ENCODE results near the gene SYT17.

SYT17 gene

DNA sequence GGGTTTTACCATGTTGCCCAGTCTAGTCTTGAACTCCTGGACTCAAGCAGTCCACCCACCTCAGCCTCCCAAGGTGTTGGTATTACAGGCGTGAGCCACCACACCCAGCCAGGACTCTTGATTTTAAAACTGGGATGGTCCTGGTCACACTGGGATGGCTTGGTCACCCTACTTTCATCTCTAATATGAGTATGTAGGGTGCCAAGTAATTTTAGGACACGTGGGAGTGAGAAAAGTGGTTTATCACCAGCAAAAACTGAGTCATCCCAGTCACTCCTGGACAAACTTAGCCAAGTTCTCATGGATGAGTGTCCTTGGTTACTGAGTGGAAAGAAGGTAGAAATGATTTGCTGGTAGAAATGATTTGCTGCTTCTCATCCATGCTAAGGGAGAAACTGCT, 127.4 kb downstream of the SYT17 start:
- no peaks in the 10 kb centered on the region for H3K36me3 ChIP-seq (ENCODE audit: control insufficient read depth, insufficient read depth, low read length)
- H3K4me1 ChIP-seq (ENCODE audit: control insufficient read depth, insufficient read depth, low read length) = peaks cover 11% of the 10 kb centered on the region
- no peak overlapping the region for H3K9ac ChIP-seq (ENCODE audit: low read depth, low read length)
- H3K27me3 ChIP-seq (ENCODE audit: control insufficient read depth, insufficient read depth, low read length) = no peaks in the 10 kb centered on the region
- H3K9me3 ChIP-seq (ENCODE audit: control insufficient read depth, insufficient read depth, low read length) = no peaks in the 10 kb centered on the region
- no peak overlapping the region for H3K4me3 ChIP-seq (ENCODE audit: low read depth, low read length)

DNA sequence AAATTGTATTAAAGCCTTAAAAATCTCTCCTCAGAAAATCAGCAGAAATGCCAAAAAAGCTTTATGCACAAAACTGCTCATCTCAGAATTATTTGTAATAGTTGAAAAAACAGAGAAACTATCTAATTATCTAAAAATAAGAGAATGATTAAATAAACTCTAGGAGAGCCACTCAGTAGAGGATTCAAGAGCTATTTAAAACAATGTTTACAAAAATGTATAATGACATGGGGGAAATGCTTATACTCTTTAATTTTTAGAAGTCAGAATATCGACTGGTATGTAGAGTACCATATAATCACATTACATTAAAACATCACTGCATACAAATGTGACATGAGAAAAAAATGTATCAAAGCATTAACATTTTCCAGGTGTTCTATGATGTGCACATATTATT, 129.4 kb downstream of the SYT17 start:
- Histone ChIP-seq H3K4me1 (ENCODE audit: control insufficient read depth, insufficient read depth, low read length) (no peaks in the 10 kb centered on the region), H3K36me3 (ENCODE audit: control insufficient read depth, insufficient read depth, low read length) (no peaks in the 10 kb centered on the region), H3K27me3 (ENCODE audit: control insufficient read depth, insufficient read depth, low read length) (no peaks in the 10 kb centered on the region), H3K4me3 (ENCODE audit: low read depth, low read length) (no peak overlapping the region), H3K9me3 (ENCODE audit: control insufficient read depth, insufficient read depth, low read length) (no peaks in the 10 kb centered on the region), H3K9ac (ENCODE audit: low read depth, low read length) (no peak overlapping the region)

DNA sequence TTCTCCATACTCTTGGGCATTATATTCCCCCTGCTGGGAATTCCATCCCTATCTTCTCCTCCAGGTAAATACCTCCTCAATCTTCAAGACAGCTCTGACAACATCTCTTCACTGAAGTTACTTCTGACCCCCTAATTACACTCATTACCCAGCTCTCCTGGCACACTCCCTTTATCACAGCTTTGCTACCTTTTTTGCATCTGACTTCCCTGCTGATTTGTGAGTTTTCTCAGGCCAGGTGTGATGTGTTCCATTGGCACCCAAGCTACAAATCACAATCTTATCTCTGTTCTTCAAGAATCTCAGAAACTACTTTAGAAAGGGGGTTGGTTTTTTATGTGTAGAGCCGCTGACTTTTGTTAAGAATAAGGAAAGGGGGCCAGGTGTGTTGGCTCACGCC, 131.5 kb downstream of the SYT17 start:
- Histone ChIP-seq H3K9me3 (ENCODE audit: control insufficient read depth, insufficient read depth, low read length) (no peaks in the 10 kb centered on the region), H3K36me3 (ENCODE audit: control insufficient read depth, insufficient read depth, low read length) (no peaks in the 10 kb centered on the region), H3K4me1 (ENCODE audit: control insufficient read depth, insufficient read depth, low read length) (no peaks in the 10 kb centered on the region), H3K4me3 (ENCODE audit: low read depth, low read length) (no peak overlapping the region), H3K27me3 (ENCODE audit: control insufficient read depth, insufficient read depth, low read length) (no peaks in the 10 kb centered on the region), H3K9ac (ENCODE audit: low read depth, low read length) (no peak overlapping the region)

DNA sequence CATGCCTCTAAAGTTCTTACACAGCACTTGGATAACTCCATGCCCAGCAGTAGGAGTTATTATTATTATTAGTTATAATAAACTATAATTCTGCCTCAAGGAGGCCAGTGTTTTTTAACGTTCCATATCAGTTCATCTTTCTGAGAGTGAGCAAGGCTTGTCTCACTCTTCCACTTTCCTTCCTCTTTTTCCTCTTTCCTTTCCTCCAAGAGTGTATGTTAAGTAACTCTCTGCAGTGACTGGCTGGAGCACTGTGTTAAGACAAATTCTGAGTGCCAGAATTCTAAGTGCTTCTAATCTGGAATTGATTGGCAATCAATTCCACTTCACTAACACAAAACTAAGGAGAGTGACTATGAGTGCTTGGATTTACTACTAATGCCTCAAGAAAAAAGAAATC, 133.9 kb downstream of the SYT17 start:
- no peaks in the 10 kb centered on the region for H3K9me3 ChIP-seq (ENCODE audit: control insufficient read depth, insufficient read depth, low read length)
- H3K27me3 ChIP-seq (ENCODE audit: control insufficient read depth, insufficient read depth, low read length) = no peaks in the 10 kb centered on the region
- no peaks in the 10 kb centered on the region for H3K4me1 ChIP-seq (ENCODE audit: control insufficient read depth, insufficient read depth, low read length)
- H3K36me3 ChIP-seq (ENCODE audit: control insufficient read depth, insufficient read depth, low read length) = no peaks in the 10 kb centered on the region
- H3K9ac ChIP-seq (ENCODE audit: low read depth, low read length) = no peak overlapping the region
- no peak overlapping the region for H3K4me3 ChIP-seq (ENCODE audit: low read depth, low read length)

DNA sequence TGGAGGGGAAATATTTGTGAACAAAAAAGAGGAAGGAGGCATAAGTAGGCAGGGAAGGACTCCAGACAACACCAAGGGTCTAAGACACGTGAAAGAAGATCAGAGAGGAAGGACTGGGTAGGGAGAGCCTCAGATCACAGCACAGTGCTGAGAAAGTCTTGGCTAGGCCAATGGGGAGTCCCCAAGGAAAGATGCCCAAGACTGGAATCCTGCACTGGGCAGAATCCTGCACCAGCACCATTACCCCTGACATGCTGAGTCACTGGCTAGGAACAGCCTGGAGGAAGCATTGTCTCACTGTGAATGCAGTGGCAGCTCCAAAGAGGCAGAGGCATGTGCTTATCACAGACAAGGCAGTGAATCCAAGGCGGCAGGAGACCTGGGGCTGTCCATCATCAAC, 136.7 kb downstream of the SYT17 start:
- no peak overlapping the region for H3K9ac ChIP-seq (ENCODE audit: low read depth, low read length)
- no peaks in the 10 kb centered on the region for H3K36me3 ChIP-seq (ENCODE audit: control insufficient read depth, insufficient read depth, low read length)
- no peaks in the 10 kb centered on the region for H3K4me1 ChIP-seq (ENCODE audit: control insufficient read depth, insufficient read depth, low read length)
- no peaks in the 10 kb centered on the region for H3K9me3 ChIP-seq (ENCODE audit: control insufficient read depth, insufficient read depth, low read length)
- no peak overlapping the region for H3K4me3 ChIP-seq (ENCODE audit: low read depth, low read length)
- no peaks in the 10 kb centered on the region for H3K27me3 ChIP-seq (ENCODE audit: control insufficient read depth, insufficient read depth, low read length)

DNA sequence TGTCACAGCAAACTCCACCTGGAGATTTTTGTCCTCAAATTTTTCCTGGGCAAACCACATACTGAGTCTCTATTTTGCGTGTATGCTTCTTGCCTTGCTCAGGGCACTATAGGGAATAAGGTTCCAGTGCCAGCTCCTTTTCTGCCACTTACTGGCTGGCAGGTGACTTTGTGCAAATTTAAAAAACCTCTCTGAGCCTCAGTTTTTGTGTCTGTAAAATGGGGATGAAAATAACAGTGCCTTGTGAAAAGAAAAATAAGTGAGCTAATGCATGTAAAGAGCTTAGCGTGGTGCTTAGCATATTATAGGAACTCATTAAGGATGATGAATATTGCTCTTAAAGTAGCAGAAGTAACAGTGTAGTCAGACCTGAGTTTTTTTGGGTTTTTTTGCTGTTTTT, 137.4 kb downstream of the SYT17 start:
- no peaks in the 10 kb centered on the region for H3K27me3 ChIP-seq (ENCODE audit: control insufficient read depth, insufficient read depth, low read length)
- no peaks in the 10 kb centered on the region for H3K36me3 ChIP-seq (ENCODE audit: control insufficient read depth, insufficient read depth, low read length)
- no peak overlapping the region for H3K4me3 ChIP-seq (ENCODE audit: low read depth, low read length)
- H3K4me1 ChIP-seq (ENCODE audit: control insufficient read depth, insufficient read depth, low read length) = no peaks in the 10 kb centered on the region
- H3K9me3 ChIP-seq (ENCODE audit: control insufficient read depth, insufficient read depth, low read length) = no peaks in the 10 kb centered on the region
- no peak overlapping the region for H3K9ac ChIP-seq (ENCODE audit: low read depth, low read length)

DNA sequence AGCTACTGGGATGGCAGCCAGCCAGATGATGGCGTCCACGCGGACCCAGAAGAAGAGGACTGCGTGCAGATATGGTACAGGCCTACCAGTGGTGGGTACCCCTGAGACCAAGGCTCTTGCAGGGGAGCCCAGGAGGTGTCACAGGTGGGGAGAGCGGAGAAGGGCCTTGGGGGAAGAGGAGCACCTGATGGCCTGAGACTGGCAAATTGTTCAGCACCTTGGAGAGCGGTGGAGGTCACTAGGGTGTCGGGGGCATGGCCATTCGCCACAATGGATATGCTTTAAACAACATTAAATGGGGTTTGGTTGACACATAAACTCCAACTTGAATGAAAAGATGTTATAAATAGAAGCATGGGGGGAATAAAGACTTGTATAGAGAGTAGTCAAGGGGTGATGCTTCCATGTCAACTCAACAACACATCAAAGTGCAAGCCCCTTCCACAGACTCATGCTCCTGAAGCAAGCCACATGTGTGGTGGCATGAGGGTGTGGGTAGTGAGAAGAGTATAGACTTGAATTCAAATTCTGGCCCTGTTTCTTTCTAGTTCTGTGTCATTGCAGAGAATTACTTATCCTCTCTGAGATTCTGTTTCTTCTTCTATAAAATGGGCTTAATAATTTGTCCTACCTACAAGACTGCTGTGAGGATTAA, 139.7 kb downstream of the SYT17 start:
- no peaks in the 10 kb centered on the region for H3K27me3 ChIP-seq (ENCODE audit: control insufficient read depth, insufficient read depth, low read length)
- no peak overlapping the region for H3K9ac ChIP-seq (ENCODE audit: low read depth, low read length)
- no peaks in the 10 kb centered on the region for H3K36me3 ChIP-seq (ENCODE audit: control insufficient read depth, insufficient read depth, low read length)
- no peaks in the 10 kb centered on the region for H3K4me1 ChIP-seq (ENCODE audit: control insufficient read depth, insufficient read depth, low read length)
- H3K4me3 ChIP-seq (ENCODE audit: low read depth, low read length) = no peak overlapping the region
- H3K9me3 ChIP-seq (ENCODE audit: control insufficient read depth, insufficient read depth, low read length) = no peaks in the 10 kb centered on the region

DNA sequence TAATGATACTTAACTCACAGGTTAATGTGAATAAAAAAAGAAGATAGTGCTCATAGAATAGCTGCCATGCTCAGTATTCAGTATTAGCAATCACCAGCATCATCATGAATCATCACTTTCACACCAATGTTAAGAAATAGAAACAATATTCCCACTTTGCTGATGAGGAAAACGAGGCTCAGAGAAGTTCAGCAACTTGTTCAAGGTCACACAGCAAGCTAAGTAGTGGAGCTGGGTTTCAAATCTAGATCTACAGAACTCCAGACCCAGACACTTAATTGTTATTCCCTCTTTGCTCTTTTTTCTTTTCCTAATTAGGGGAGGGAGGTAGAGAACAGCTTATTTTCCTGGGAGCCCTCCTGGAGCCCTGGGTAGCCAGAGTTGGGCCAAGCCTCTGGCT, 140.4 kb downstream of the SYT17 start:
- Histone ChIP-seq H3K9ac (ENCODE audit: low read depth, low read length) (no peak overlapping the region), H3K36me3 (ENCODE audit: control insufficient read depth, insufficient read depth, low read length) (no peaks in the 10 kb centered on the region), H3K4me1 (ENCODE audit: control insufficient read depth, insufficient read depth, low read length) (no peaks in the 10 kb centered on the region)

DNA sequence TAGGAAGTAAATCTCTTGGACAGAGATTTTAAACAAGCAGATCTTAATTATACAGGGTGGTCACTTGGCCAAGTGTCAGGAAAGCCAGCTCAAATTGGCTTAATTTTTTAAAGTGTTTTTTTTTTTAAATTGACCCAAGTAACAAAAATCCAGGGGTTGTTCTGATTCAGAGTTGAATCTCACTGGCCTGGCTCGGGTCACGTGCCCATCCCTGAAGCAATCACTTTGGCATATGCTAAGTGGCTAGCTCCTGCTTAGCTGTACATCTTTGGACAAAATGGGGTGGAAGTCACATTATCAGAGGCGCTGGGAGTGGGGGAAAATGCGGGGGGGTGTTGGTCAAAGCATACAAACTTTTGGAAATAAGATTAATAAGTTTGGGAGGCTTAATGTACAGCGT, 141.1 kb downstream of the SYT17 start:
- H3K4me3 ChIP-seq (ENCODE audit: low read depth, low read length) = no peak overlapping the region
- H3K36me3 ChIP-seq (ENCODE audit: control insufficient read depth, insufficient read depth, low read length) = no peaks in the 10 kb centered on the region
- no peak overlapping the region for H3K9ac ChIP-seq (ENCODE audit: low read depth, low read length)
- no peaks in the 10 kb centered on the region for H3K27me3 ChIP-seq (ENCODE audit: control insufficient read depth, insufficient read depth, low read length)
- no peaks in the 10 kb centered on the region for H3K9me3 ChIP-seq (ENCODE audit: control insufficient read depth, insufficient read depth, low read length)
- H3K4me1 ChIP-seq (ENCODE audit: control insufficient read depth, insufficient read depth, low read length) = no peaks in the 10 kb centered on the region

More for the DNA sequence above, 140.4 kb downstream of the SYT17 start:
- H3K4me3 ChIP-seq (ENCODE audit: low read depth, low read length) = no peak overlapping the region
- no peaks in the 10 kb centered on the region for H3K9me3 ChIP-seq (ENCODE audit: control insufficient read depth, insufficient read depth, low read length)
- no peaks in the 10 kb centered on the region for H3K27me3 ChIP-seq (ENCODE audit: control insufficient read depth, insufficient read depth, low read length)

DNA sequence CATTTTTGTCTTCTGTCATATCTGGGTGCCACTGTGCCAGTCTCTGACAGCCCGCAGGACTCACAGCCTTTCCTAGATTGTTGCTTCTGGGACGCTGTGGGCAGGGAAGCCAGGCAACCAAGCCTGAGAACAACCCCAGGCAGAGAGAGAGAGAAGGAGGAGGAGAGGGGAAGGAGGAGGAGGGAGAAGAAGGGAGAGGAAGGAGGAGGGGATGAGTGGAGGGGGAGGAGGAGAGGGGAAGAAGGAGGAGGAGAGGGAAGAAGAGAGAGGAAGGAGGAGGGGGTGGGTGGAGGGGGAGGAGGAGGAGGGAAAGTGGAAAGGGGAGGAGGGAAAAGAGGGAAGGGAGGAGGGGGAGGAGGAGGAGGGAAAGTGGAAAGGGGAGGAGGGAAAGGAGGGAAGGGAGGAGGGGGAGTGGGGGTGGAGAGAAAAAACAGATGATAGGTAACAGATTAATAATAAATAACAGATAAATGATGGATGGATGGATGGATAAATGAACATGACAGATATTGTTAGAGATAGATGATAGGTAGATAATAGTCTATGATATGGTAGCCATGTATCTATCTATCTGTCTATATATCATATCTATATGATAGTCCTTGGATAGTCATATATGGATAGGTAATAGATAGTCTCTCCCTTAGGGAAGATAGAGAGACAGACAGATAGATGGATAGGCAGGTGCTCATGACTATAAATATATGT, 146.8 kb downstream of the SYT17 start:
- no peak overlapping the region for H3K9ac ChIP-seq (ENCODE audit: low read depth, low read length)
- no peaks in the 10 kb centered on the region for H3K27me3 ChIP-seq (ENCODE audit: control insufficient read depth, insufficient read depth, low read length)
- peaks cover 12% of the 10 kb centered on the region for H3K4me1 ChIP-seq (ENCODE audit: control insufficient read depth, insufficient read depth, low read length)
- H3K36me3 ChIP-seq (ENCODE audit: control insufficient read depth, insufficient read depth, low read length) = no peaks in the 10 kb centered on the region
- H3K9me3 ChIP-seq (ENCODE audit: control insufficient read depth, insufficient read depth, low read length) = no peaks in the 10 kb centered on the region
- no peak overlapping the region for H3K4me3 ChIP-seq (ENCODE audit: low read depth, low read length)

DNA sequence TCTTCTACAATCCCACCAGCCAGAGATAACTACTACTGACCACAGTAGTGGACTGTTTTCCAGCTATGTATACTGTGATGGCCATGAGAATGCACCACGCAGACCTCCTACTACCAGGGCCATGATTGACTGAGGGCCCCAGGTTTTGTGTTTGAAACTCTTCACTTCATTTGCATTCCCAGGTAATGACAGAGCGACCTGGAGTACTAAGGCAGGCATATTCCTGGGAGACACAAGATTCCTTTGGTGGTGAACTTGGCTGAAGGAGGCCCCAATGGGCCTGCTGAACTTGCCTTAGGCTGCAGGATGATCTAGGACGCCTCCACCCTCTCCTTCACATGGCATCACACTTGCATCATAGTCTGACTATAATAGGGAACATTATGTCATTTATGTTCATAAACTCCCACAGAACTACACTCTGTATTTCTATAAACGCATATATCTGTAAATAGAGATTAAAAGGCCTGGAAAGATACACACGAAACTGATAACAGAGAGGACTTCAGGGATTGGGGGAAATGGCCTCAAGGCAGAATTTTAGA, 147.9 kb downstream of the SYT17 start:
- Histone ChIP-seq H3K4me1 (ENCODE audit: control insufficient read depth, insufficient read depth, low read length) (peaks cover 12% of the 10 kb centered on the region), H3K27me3 (ENCODE audit: control insufficient read depth, insufficient read depth, low read length) (no peaks in the 10 kb centered on the region), H3K36me3 (ENCODE audit: control insufficient read depth, insufficient read depth, low read length) (no peaks in the 10 kb centered on the region), H3K9ac (ENCODE audit: low read depth, low read length) (no peak overlapping the region), H3K4me3 (ENCODE audit: low read depth, low read length) (no peak overlapping the region), H3K9me3 (ENCODE audit: control insufficient read depth, insufficient read depth, low read length) (no peaks in the 10 kb centered on the region)

DNA sequence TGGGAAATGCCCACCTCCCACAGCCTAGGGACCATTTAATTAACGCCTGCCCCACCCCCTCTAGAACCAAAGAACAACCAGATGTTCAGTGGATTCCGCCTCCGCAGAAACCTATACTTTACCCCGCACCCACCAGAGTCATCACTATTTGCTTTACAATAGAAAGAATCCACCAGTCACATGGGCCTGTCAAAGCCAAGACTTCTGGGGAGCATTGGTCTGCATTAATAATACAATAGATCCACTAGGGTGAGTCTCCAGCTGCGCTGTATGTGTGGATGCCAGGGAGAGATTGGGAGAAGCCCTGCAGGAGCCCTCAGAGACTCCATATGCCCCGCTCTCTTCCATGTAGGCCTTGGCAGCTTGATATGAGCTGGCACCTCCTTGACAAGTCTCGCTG, 148.8 kb downstream of the SYT17 start:
- no peaks in the 10 kb centered on the region for H3K9me3 ChIP-seq (ENCODE audit: control insufficient read depth, insufficient read depth, low read length)
- H3K4me3 ChIP-seq (ENCODE audit: low read depth, low read length) = peak overlapping the region; percentile 3
- peaks cover 12% of the 10 kb centered on the region for H3K4me1 ChIP-seq (ENCODE audit: control insufficient read depth, insufficient read depth, low read length)
- H3K27me3 ChIP-seq (ENCODE audit: control insufficient read depth, insufficient read depth, low read length) = no peaks in the 10 kb centered on the region
- H3K9ac ChIP-seq (ENCODE audit: low read depth, low read length) = no peak overlapping the region
- H3K36me3 ChIP-seq (ENCODE audit: control insufficient read depth, insufficient read depth, low read length) = no peaks in the 10 kb centered on the region
